HFFc6 (cell line): ENCODE measurements around the gene PHACTR1. TPM values are rescaled to one million over a fixed set of nuclear protein-coding genes. Genes with fewer than 3 reads are reported as not detected.

Experiments
- DNase-seq: peaks from one replicate; pipeline ENCODE4 v3.0.0-alpha.2; 2018
- H3K27ac Mint-ChIP-seq: 2 replicates; pipeline ENCODE4 v1.8.0; 2020; ENCODE audit warnings: mild to moderate bottlenecking, mixed read lengths
- H3K27me3 Mint-ChIP-seq: 2 replicates; pipeline ENCODE4 v1.8.0; 2021; ENCODE audit warnings: mild to moderate bottlenecking, moderate library complexity, mixed read lengths; ENCODE audit not compliant: insufficient read depth
- H3K36me3 Mint-ChIP-seq: 2 replicates; pipeline ENCODE4 v1.8.0; 2021; ENCODE audit warnings: low read depth, mixed read lengths
- H3K4me1 Mint-ChIP-seq: 2 replicates; pipeline ENCODE4 v1.8.0; 2020; ENCODE audit warnings: low read depth, mixed read lengths
- H3K4me3 Mint-ChIP-seq: 2 replicates; pipeline ENCODE4 v1.8.0; 2020; ENCODE audit warnings: mild to moderate bottlenecking, moderate library complexity, mixed read lengths
- H3K9me3 Mint-ChIP-seq: 2 replicates; pipeline ENCODE4 v1.8.0; 2020; ENCODE audit warnings: mild to moderate bottlenecking, mixed read lengths
- total RNA-seq, 6 experiments: library from RNA; stranded (reverse); fragmentation: NEBNext Ultra II Directional; extraction: Animal tissue kit (Norgen Biotek cat#: 25700); gene quantifications; 2 replicates in 1 of 6; 3 replicates in 5 of 6; pipeline ENCODE4 v1.2.3, GENCODE V29; 2021
- TF ChIP-seq, protein P1 (sequence below): fragments of 200-600 bp; sonication (generic); IDR thresholded peaks from 2 replicates; pipeline ENCODE4 v1.5.0; 2021; ENCODE audit warnings: antibody characterized with exemption, mild to moderate bottlenecking

PHACTR1 gene
- total RNA-seq, 6 experiments from 2014 or later: 2.5 to 4.7 (median 3.9) TPM

DNA sequence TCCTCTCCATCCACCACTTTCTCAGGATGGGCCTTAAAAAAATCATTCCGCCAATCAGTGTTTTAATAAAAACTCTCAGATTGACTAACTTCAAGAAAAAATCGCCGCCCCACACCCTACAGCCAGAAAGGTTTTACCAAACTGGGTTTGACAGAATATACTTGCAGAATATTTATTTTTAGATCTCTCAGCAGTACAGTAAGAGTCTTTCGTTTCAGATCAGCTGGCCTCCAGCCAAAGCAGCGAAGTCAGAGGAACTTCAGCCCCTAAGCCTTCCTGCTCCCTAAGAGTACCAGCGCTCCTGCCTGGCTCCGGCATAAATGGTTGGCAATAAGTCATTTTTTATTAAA is 587.1 kb downstream of the PHACTR1 start:
- TF ChIP-seq, protein P1, sequence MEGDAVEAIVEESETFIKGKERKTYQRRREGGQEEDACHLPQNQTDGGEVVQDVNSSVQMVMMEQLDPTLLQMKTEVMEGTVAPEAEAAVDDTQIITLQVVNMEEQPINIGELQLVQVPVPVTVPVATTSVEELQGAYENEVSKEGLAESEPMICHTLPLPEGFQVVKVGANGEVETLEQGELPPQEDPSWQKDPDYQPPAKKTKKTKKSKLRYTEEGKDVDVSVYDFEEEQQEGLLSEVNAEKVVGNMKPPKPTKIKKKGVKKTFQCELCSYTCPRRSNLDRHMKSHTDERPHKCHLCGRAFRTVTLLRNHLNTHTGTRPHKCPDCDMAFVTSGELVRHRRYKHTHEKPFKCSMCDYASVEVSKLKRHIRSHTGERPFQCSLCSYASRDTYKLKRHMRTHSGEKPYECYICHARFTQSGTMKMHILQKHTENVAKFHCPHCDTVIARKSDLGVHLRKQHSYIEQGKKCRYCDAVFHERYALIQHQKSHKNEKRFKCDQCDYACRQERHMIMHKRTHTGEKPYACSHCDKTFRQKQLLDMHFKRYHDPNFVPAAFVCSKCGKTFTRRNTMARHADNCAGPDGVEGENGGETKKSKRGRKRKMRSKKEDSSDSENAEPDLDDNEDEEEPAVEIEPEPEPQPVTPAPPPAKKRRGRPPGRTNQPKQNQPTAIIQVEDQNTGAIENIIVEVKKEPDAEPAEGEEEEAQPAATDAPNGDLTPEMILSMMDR: no peak
- Mint-ChIP-seq H3K36me3 (peaks cover 50% of the 10 kb centered on the region), H3K4me3 (peak overlapping the region; percentile 83), H3K27ac (peak overlapping the region; percentile 98), H3K4me1 (peaks cover 56% of the 10 kb centered on the region), H3K27me3 (peaks cover 2% of the 10 kb centered on the region), H3K9me3 (no peaks in the 10 kb centered on the region)
- peak; percentile 45 for DNase-seq

DNA sequence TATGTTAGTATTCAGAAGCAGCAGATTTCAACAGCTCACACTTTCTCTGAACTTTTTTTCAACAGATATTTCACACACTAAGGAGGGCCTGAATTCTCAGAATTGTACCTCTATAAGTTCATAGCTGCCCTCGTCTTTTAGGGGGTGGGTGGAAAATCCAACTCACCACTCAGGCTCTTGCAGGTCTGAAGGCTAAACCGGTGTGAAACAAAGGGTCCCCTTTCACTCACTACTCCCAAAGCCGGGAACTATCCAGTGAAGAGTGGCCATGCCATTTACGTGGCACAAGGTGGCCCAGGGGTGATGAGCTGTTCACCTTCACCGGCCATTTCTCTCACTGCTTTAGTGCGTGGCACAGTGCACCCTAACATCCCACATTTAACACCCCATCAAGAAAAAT is 587.5 kb downstream of the PHACTR1 start:
- Mint-ChIP-seq H3K27me3 (peaks cover 2% of the 10 kb centered on the region), H3K36me3 (peaks cover 55% of the 10 kb centered on the region), H3K27ac (peak overlapping the region; percentile 98), H3K4me3 (peak overlapping the region; percentile 83; the same call in 1 of the 2 replicates), H3K4me1 (peaks cover 61% of the 10 kb centered on the region), H3K9me3 (no peaks in the 10 kb centered on the region)
- no peak for DNase-seq
- TF ChIP-seq, protein P1: no peak

DNA sequence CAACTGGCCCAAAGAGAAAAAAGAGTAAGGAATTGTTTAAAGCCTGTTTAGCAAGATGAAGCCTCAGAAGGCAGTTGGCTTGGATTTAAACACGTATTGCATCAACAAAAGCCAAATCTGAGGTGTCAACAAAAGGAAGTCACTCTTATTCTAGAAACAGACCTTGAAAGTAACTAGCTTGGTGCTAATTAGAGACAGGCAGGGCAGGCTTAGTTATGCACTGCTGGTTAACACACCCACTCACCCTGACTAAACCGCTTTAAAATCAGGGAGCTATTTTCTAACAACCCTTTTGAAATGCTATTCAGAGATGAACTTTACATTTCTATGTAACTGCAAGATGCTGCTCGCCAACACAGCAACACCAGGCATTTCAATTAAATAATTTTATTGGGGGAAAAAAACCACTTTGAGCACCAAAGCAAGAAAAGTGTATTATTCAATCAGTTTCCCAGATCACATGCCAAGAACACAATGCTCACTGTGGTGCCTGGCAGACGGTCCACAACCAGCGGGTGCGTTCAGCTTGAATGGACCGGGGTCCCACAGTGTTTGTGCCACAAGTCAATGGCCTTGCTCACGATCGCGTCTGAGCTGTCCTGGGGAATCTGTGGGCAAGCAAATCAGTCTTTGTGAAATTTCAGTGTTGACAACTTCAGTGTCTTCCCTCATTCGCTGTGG is 588.2 kb downstream of the PHACTR1 start:
- H3K4me3 Mint-ChIP-seq: no peak overlapping the region
- TF ChIP-seq, protein P1: no peak
- H3K36me3 Mint-ChIP-seq: peaks cover 56% of the 10 kb centered on the region
- peaks cover 61% of the 10 kb centered on the region for H3K4me1 Mint-ChIP-seq
- H3K27me3 Mint-ChIP-seq: peaks cover 2% of the 10 kb centered on the region
- DNase-seq: no peak
- no peaks in the 10 kb centered on the region for H3K9me3 Mint-ChIP-seq
- H3K27ac Mint-ChIP-seq: peak overlapping the region; percentile 98

DNA sequence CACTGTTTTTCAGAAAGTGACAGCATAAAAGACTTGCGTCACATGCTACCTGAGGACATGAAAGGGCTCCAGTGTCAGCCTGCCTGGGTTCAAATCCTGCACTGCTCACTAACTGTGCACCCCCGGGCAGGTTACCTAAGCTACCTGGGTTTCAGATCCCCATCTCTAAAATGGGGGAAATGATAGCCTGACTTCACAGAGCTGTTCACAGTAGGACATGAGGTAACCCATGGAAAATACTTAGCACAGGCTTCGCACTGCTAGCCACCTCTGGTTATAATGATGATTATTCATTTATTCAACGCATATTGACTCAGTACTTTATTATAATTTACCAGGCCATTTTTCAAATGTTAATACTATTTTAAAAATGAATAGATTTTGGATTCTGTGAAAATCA is 588.7 kb downstream of the PHACTR1 start:
- Mint-ChIP-seq H3K36me3 (peaks cover 56% of the 10 kb centered on the region), H3K9me3 (no peaks in the 10 kb centered on the region), H3K4me1 (peaks cover 61% of the 10 kb centered on the region), H3K27ac (no peak overlapping the region), H3K4me3 (no peak overlapping the region), H3K27me3 (peaks cover 2% of the 10 kb centered on the region)
- DNase-seq: no peak
- TF ChIP-seq, protein P1: no peak

DNA sequence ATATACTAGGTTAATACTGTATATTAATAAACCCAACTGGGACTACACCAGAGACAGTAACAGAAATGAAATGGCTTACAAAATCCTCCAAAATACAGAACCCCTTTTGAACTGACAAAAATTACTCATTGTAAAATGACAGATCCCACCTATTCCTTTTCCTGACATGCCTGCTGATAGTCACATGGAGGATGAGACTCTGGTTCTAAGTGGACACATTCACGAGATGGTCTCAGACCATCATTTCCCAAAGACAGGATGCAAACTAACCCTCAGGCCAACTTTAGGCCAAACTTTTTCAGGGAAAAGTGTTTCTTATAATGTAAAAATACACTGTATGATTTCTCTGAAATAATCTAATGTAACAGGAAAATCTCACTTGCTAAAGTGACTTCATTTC is 589.2 kb downstream of the PHACTR1 start:
- no peak overlapping the region for H3K27ac Mint-ChIP-seq
- H3K9me3 Mint-ChIP-seq: no peaks in the 10 kb centered on the region
- H3K27me3 Mint-ChIP-seq: peaks cover 2% of the 10 kb centered on the region
- H3K4me3 Mint-ChIP-seq: no peak overlapping the region
- DNase-seq: no peak
- peaks cover 61% of the 10 kb centered on the region for H3K4me1 Mint-ChIP-seq
- H3K36me3 Mint-ChIP-seq: peaks cover 52% of the 10 kb centered on the region
- TF ChIP-seq, protein P1: no peak
